ENCODE results near the gene CRYBB3.
"Not testable (repeated sequence)": the region's sequence is repeated elsewhere in the genome, so short reads cannot be mapped to it uniquely, and the experiment has no call there.

Gene CRYBB3

DNA sequence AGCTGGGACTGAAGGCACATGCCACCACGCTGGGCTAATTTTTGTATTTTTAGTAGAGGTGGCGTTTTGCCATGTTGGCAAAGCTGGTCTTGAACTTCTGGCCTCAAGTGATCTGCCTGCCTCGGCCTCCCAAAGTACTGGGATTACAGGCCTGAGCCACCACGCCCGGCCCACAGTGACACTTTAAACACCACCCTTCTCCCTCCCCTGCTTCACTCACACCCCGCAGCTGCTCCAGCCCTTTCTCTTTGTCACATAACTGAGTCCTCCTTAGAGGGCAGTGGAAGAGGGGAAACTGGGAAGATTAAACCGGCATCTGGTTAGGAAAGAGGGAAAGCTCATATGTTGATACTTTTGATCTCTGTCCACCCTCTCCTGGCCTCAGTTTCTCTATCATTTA, 4.9 kb downstream of the CRYBB3 start:
- DNase-seq (ENCODE audit: extremely low read depth in 1 of 2, low read depth in 1 of 2), result not testable (repeated sequence)

DNA sequence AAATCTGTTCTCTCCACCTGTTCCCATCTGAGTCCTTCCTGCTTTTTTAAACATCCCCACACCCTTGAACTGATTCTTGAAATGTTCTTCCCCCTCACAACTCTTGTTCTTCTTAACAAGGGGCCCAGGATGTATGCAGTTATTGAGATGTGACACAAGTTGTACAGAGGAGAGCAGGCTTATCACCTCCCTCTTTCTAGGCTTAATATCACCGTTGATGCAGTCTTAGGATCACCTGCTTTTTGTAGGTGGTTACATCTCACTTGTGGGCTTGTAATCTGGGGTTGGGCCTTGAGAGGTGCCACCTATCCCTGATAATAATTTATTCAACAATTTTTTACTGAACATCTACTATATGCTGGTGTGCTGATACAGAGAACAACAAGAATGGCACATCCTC, 6.2 kb downstream of the CRYBB3 start:
- no peak for DNase-seq (ENCODE audit: extremely low read depth in 1 of 2, low read depth in 1 of 2)

DNA sequence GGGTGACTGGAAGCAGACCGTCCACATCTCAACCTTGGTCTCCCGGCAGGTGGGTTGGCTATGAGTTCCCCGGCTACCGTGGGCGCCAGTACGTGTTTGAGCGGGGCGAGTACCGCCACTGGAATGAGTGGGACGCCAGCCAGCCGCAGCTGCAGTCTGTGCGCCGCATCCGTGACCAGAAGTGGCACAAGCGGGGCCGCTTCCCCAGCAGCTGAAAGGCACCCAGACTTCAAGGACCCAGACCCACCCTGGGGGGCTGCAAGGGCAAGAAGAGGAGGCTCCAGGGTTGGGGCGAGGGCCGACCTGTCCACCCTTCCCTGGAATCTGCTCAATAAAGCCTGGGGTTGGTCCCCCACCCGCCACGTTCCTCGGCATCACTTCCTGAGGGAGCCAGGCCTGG, 7.3 kb downstream of the CRYBB3 start:
- no peak for DNase-seq (ENCODE audit: extremely low read depth in 1 of 2, low read depth in 1 of 2)

DNA sequence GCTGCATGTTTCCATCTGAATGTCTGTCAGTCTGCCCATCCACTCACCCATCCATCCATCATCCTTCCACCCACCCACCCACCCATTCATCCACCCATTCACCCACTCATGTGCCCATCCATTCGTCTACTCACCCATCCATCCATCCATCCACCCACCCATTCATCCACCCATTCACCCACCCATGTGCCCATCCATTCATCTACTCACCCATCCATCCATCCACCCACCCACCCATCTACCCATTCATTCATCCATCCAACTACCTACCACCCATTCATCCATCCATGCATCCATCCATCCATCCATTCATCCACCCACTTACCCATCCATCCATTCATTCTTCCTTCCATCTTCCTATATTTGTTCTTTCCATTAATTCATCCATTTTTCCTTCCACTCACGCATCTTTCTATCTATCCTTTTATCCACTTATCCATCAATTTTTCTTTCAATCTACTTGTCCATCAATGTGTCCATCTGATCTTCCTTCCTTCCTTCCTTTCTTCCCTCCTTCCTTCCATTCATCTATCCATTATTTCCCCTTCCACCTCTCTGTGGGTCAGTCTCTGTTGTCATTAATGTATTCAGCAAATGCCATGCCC, 8.0 kb downstream of the CRYBB3 start:
- no peak for DNase-seq (ENCODE audit: extremely low read depth in 1 of 2, low read depth in 1 of 2)

DNA sequence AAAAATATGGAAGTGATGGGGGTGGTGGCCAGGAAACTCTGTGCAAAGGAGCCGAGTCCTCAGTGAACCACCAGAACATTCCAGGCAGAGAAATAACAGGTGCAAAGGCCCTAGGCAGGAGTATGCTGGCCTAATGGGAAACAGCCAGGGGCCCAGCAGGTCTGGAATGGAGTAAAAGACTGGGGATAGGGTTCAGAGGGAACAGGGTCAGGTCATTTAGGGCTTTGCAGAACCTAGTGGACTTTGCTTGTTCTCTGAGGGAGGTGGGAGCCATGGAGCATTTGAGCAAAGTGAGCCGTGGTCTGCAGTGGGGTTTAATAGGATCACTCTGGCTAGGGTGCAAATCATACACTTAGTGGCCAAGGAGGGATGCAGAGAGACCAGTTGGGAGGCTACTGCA, 8.7 kb downstream of the CRYBB3 start:
- no peak for DNase-seq (ENCODE audit: extremely low read depth in 1 of 2, low read depth in 1 of 2)

DNA sequence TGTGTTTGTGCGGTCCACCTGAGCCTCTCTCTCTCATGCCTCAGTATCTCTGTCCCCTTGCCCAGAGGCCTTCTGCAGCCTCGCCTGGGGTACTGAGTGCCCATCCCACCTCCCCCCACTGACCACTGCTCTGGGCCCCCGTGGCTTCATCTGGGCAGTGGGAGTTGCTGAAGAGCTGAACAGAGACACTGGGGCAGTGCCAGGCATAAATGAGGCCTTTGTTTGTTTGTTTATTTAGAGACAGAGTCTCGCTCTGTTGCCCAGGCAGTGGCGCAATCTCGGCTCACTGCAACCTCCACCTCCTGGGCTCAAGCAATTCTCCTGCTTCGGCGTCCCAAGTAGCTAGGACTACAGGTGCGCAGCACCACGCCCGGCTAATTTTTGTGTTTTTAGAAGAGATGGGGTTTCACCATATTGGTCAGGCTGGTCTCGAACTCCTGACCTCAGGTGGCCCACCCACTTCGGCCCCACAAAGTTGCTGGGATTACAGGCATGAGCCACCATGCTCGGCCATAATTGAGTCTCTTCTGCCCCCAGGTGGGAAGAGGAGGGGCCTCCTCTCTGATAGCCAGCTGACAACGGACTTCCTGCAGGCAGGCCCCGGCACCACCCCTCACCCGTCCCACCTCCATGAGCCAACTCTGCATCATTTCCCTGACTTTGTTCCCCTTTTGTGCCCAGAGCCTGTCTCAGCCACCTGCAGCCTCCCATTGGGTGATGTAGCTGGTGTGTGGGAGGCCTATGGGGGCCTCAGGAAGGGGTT, 9.3 kb downstream of the CRYBB3 start:
- no peak for DNase-seq (ENCODE audit: extremely low read depth in 1 of 2, low read depth in 1 of 2)

DNA sequence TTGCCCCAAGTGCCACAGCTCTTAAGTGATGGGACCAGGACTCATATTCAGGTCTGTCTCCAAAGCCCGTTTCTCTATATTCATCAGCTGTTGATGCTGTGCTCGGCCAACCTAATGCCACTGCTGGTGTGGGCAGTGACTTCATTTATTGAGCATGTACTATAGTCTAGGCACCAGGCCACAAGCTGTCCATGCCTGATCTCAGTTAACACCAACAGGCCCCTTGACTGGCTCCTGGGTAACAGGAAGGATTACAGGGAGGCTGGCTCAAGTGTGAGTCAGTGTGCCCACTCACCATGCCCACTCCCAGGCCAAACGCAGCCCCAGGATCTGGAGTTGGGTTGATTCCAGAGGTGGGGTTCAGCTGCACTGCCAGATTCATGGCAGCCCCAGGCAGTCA, 11.1 kb downstream of the CRYBB3 start:
- no peak for DNase-seq (ENCODE audit: extremely low read depth in 1 of 2, low read depth in 1 of 2)

DNA sequence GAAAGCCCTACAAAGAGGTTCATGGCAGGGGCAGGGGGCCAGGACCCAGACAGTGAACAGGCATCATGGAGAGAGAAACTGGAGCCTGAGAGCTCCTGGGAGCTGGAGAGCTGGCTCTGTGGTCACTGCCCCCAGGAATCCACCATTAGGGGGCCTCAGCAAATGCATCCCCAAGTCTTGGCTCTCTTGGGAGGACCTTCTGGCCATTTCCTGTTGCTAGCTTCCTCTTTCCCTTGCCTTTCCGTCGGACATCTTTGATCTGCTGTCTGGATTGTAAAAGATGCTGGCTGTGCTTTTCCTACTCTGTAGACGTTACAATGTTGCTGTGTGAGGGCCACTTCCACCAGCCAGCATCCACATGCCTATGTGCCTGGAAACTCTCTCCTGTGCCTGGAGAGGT, 12.7 kb downstream of the CRYBB3 start:
- no peak for DNase-seq (ENCODE audit: extremely low read depth in 1 of 2, low read depth in 1 of 2)

DNA sequence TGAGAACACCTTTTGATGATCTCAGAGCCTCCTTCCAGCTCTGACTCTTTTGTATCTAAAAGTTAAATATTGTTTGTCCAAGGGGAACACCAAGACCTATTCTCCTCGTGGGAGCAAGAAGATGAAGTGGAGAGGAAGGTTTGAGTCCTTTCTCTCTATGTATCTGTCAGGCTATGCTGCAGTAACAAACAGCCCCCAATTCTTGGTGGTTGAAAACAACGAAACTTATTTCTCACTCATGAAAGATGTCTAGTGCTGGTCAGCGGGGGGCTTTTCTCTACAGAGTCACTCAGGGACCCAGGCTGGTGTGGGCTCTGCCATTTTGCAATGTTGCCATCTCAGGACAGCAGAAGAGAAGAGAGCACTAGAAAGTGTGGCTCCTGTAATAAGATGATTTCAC, 13.6 kb downstream of the CRYBB3 start:
- no peak for DNase-seq (ENCODE audit: extremely low read depth in 1 of 2, low read depth in 1 of 2)

DNA sequence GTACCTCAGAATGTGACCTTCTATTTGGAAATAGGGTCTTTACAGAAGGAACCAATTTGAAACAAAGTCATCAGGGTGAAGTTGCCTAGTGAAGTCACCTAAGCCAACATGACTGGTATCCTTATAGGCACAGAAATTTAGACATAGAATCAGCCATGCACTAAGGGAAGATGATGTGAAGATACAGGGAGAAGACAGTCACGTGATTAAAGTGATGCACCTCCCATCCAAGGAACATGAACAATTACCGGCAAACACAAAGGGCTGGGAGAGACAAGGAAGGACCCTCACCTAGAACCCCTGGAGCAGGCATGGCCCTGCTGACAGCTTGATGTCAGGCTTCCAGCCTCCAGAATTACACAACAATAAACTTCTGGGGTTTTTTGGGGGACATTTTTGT, 16.6 kb downstream of the CRYBB3 start:
- no peak for DNase-seq (ENCODE audit: extremely low read depth in 1 of 2, low read depth in 1 of 2)

DNA sequence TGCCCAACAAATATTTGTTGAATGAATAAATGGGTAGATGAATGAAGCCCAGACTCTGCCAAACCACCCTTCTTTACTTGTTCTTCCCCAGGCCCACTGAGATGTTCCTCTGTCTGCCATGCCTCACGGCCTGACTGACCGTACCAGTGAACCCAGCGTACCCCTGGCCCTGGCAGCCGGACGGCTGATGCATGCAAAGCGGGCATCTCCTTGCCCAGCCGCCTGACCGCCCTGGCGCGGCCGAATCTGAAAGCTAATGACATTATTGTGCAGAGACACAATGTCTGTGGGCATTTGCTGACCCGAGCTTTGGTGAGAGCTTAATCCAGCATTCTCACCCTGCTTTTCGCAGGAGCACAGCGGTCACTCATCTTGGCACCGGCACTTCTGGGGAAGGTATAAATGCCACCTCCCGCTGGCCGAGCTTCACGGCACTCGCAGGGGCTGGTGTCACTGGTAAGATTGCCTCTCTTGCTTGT, 19.6 kb downstream of the CRYBB3 start, which contains the start of gene CRYBB2:
TSS of gene CRYBB2 (plus strand) at position 429 of the 479 bp plus-strand sequence. CDS start 1,791 bp downstream, outside the sequence.
- DNase-seq (ENCODE audit: extremely low read depth in 1 of 2, low read depth in 1 of 2), result no peak

DNA sequence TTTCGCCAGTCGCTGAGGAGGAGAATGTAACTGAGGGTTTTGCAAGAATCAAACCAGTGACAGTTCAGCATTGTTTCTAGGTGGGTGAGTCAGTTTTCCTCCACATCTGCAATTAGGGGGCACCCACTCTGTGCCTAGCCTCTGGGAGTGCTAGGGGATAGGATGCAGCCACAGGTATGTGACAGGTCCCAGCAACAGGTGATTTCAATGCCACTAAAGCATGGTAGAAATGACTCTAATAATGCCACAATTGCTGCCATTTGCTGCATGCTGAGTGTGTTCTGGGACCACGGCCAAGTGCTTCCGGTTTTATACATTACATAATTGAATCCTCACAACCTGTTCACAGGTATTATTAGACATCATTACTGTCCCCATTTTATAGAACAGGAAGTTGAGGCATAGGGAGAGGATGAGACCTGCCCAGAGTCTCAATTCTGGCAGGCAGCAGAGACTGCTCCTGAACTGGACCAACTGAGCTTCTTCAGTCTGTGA, 20.3 kb downstream of the CRYBB3 start:
- DNase-seq (ENCODE audit: extremely low read depth in 1 of 2, low read depth in 1 of 2), result no peak

DNA sequence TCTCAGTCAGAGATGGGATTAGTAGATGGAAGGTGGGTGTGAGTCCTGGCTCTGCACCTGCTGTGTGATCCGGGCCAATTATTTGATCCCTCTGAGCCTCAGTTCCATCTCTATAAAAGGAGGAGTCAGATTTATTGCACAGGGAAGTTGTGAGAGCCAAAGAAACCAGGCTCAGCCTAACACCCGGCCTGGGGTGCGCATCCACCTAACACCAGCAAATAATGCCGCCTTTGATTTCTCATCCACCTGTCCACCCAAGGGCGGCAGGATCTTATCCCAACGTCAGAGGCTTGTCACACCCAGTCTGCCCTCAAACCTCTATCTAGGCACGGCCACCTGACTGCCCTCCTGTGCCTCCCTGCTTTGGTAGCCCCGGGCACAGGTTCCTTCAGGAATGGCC, 22.1 kb downstream of the CRYBB3 start:
- no peak for DNase-seq (ENCODE audit: extremely low read depth in 1 of 2, low read depth in 1 of 2)

DNA sequence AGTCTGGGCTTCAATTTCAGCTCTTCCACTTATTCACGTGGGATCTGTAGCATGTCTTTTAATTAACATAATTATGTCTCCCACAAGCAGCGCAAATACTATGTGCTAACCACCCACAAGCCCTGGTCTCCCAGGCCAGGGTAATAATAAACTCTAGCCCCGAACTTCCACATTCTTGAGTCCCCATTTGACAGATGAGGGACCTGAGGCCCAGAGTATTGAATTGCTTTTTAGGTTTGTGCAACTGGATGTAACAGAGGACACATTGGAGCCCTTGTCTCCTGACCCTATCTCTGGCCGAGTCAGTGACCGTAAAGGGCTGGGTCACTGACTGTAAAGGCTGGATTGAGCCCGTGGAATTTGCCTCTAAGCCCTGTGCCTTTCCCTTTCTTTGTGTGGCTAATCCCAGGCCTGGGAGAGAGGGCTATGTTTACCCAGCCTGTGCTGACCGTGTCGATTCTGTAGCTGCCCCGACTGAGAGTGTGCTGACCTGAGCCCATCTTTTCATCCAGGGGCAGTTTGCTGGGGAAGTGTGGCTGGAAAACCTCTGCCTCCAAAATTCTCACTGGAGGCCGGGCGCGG, 23.7 kb downstream of the CRYBB3 start:
- no peak for DNase-seq (ENCODE audit: extremely low read depth in 1 of 2, low read depth in 1 of 2)

DNA sequence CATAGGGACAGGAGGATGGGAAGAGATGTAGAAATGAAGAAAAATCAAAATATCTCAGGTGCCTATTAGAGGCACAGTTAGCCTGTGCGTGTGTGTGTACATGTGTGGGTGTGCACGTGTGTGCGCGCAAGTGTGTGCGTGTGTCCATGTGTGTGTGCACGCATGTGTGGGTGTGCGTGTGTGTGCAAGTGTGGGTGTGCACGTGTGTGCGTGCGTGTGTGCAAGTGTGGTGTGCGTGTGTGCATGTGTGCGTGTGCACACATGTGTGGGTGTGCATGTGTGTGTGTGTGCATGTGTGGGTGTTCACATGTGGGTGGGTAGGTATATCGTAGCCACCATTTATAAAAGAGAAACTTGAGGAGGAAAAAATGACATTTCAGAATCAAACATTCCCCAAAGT, 29.2 kb downstream of the CRYBB3 start:
- DNase-seq (ENCODE audit: extremely low read depth in 1 of 2, low read depth in 1 of 2), result no peak

DNA sequence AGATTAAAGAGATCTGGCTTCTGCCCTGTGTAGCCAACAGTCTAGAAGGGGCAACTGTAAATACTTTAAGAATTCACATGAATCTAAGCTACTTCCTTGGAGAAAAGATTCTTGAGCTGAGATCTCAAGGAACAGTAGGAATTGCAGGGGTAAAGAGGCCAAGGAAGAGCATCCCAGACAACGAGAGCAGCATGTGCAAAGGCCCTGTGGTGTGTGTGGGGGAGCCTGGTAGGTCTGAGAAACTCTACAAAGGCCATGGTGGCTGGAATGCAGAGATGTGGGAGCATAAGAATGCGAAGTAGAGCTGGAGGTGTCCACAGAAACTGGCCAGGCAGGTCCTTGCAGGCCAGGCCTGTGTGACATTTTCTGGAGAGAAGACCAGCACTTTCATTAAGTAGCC, 31.1 kb downstream of the CRYBB3 start:
- not testable (repeated sequence) for DNase-seq (ENCODE audit: extremely low read depth in 1 of 2, low read depth in 1 of 2)

DNA sequence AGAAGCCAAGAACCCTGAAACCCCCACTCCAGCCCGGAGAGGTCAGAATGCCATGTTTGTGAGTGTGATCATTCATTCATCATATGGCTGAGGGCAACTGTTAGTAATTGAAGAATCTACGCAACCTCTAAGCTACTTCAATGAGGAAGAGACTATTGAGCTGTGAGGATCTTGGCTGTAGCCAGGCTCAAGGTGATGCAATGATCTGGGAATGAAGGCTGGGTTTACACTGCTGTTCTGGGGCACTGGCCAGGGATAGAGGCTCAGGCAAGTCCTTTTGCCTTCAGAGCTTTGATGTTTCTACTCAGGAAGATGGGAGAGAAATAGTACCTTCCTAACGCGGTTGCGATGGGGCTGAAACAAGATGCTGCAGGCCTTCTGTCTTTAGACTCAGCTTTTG, 32.6 kb downstream of the CRYBB3 start:
- no peak for DNase-seq (ENCODE audit: extremely low read depth in 1 of 2, low read depth in 1 of 2)

DNA sequence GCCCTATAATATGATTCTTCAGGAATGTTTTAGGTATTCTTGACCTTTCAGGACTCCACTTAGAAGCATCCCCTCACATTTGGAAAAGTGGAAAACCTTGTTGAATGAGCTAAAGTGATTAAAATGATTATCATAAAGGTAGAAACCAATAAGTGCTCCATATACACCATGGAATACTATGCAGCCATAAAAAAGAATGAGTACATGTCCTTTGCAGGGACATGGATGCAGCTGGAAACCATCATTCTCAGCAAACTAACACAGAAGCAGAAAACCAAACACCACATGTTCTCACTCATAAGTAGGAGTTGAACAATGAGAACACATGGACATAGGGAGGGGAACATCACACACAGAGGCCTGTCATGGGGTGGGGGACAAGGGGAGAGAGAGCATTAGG, 34.0 kb downstream of the CRYBB3 start:
- DNase-seq (ENCODE audit: extremely low read depth in 1 of 2, low read depth in 1 of 2), result not testable (repeated sequence)

DNA sequence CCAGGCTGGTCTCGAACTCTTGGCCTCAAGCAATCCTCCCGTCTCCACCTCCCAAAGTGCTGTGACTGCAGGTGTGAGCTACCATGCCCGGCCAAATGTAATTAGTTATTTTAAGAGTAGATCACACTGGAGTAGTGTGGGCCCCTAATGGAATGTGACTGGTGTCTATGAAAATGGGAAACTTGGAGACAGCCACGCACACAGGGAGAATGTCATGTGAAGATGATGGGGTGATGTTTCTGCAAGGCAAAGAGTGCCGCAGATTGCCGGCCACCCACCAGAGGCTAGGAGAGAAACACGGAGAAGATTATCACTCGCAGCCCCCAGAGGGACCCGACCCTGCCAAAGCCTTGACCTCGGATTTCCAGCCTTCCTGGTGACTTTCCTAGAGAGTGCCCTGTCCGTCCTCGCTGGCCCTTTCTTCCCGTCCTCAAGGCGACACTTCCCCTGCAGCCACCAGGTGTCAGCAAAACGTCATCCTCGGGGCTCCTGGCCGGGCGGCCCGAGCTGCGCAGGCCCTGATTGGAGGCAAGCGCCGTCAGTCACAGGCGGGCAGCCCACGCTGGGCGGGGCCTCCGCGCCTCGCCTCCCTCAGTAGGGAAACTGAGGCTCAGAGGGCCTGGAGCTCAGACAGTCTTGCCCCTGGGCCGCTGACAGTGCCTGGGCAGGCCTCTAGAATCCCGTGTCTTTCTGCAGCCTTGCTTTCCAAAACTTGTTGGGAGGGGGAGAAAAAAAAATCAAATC, 36.1 kb downstream of the CRYBB3 start:
- DNase-seq (ENCODE audit: extremely low read depth in 1 of 2, low read depth in 1 of 2), result peak; percentile 1 to 33

DNA sequence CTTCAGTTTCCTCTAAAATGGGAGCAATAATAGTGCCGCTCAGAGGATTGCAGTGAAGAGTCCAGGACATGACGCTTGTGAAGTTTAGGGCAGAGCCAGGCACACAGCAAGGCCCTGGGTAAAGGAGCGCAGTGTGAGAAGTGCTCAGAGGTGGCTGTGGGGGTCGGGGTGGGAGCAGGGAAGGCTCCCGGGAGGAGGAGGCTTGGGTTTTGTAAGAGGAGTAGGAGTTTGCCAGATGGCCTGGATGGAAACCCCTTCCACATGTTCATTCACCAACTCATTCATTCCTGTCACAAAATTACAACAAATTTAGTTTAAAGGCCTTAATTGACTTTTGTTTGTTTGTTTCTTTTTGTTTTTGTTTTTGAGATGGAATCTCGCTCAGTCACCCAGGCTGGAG, 36.8 kb downstream of the CRYBB3 start:
- DNase-seq (ENCODE audit: extremely low read depth in 1 of 2, low read depth in 1 of 2), result no peak

DNA sequence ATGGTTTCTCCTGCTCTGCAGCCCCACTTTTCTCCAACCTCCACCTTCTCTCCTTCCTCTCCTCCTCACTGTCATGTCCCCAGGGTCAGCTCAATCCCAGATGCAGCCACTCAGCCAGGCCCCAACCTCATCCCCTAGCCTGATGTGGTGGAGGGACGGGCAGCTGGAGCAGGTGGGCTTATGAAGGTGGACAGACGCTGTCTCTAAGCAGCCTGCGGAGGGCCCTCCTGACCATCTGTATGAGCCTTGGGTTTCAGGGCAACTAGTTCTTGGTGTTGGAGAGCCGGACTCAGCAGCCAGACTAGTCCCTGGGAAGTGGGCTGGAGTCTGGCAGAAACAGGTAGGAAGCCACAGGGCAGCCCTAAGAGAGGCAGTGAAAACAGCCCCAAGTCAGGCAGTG, 37.8 kb downstream of the CRYBB3 start:
- DNase-seq (ENCODE audit: extremely low read depth in 1 of 2, low read depth in 1 of 2), result no peak
